Middle frontal gyrus (tissue), 1 donor: ENCODE measurements around the gene NAPSA.
"Not testable (repeated sequence)": the region's sequence is repeated elsewhere in the genome, so short reads cannot be mapped to it uniquely, and the experiment has no call there.

Experiments used
- DNase-seq: peaks from one replicate; pipeline ENCODE4 v3.0.0-alpha.2; 2015; ENCODE audit warnings: low spot score; ENCODE audit errors: extremely low spot score

Gene NAPSA

GRCh38 chr19:50361290-50362029 is 4.0 kb downstream of the NAPSA start:
- no peak for DNase-seq

GRCh38 chr19:50359328-50359818 is 6.1 kb downstream of the NAPSA start:
- no peak for DNase-seq

- DNase-seq, result peak; percentile 22
These were observed 6.7 kb downstream of the NAPSA start for GRCh38 chr19:50358483-50359327.

- DNase-seq, result peak; percentile 32
These were observed 8.0 kb downstream of the NAPSA start for GRCh38 chr19:50357178-50358100.

- no peak for DNase-seq
These were observed 8.7 kb downstream of the NAPSA start for GRCh38 chr19:50356691-50357177.

GRCh38 chr19:50353487-50353880 is 12.0 kb downstream of the NAPSA start:
- not testable (repeated sequence) for DNase-seq

GRCh38 chr19:50352242-50352641 is 13.2 kb downstream of the NAPSA start:
- DNase-seq, result no peak

- DNase-seq, result no peak
These were observed 16.0 kb downstream of the NAPSA start for GRCh38 chr19:50349277-50350057.

- DNase-seq, result not testable (repeated sequence)
These were observed 18.3 kb downstream of the NAPSA start for GRCh38 chr19:50347089-50347581.

GRCh38 chr19:50344661-50345318 is 20.6 kb downstream of the NAPSA start:
- DNase-seq, result no peak

GRCh38 chr19:50341091-50341564 is 24.3 kb downstream of the NAPSA start:
- no peak for DNase-seq

- no peak for DNase-seq
These were observed 25.1 kb downstream of the NAPSA start for GRCh38 chr19:50340331-50340730.

- not testable (repeated sequence) for DNase-seq
These were observed 28.4 kb downstream of the NAPSA start for GRCh38 chr19:50337031-50337430.

- DNase-seq, result no peak
These were observed 30.6 kb downstream of the NAPSA start for GRCh38 chr19:50334741-50335421.

- DNase-seq, result peak; percentile 79
These were observed 31.5 kb downstream of the NAPSA start for GRCh38 chr19:50333737-50334617.

- DNase-seq, result peak; percentile 89
These were observed 32.2 kb downstream of the NAPSA start for GRCh38 chr19:50333235-50333736.

- DNase-seq, result no peak
These were observed 33.0 kb downstream of the NAPSA start for GRCh38 chr19:50332244-50333038.
